ENCODE results near the gene SPTLC3.

The SPTLC3 gene

GRCh38 chr20:12984069-12984765, 24.6 kb upstream of the SPTLC3 start:
- in situ Hi-C loops (cut with MboI; ENCODE audit: low sequenced_read_pairs) = loop anchor here (25.0 kb wide), 1 partner anchor 103 kb away; no protein-coding TSS in a partner anchor

GRCh38 chr20:12984863-12985262, 23.9 kb upstream of the SPTLC3 start:
- in situ Hi-C loops (cut with MboI; ENCODE audit: low sequenced_read_pairs) = loop anchor here (25.0 kb wide), 1 partner anchor 102 kb away; no protein-coding TSS in a partner anchor

GRCh38 chr20:12987261-12987660, 21.5 kb upstream of the SPTLC3 start:
- in situ Hi-C loops (cut with MboI; ENCODE audit: low sequenced_read_pairs) = loop anchor here (25.0 kb wide), 1 partner anchor 100 kb away; no protein-coding TSS in a partner anchor

GRCh38 chr20:12989586-12990115, 19.1 kb upstream of the SPTLC3 start:
- in situ Hi-C loops (cut with MboI; ENCODE audit: low sequenced_read_pairs) = loop anchor here (25.0 kb wide), 1 partner anchor 98 kb away; no protein-coding TSS in a partner anchor

GRCh38 chr20:12997128-12997655, 11.6 kb upstream of the SPTLC3 start:
- in situ Hi-C loops (cut with MboI; ENCODE audit: low sequenced_read_pairs) = loop anchor here (25.0 kb wide), 1 partner anchor 90 kb away; no protein-coding TSS in a partner anchor

GRCh38 chr20:12998046-12998445, 10.7 kb upstream of the SPTLC3 start:
- in situ Hi-C loops (cut with MboI; ENCODE audit: low sequenced_read_pairs) = loop anchor here (25.0 kb wide), 1 partner anchor 89 kb away; no protein-coding TSS in a partner anchor

- in situ Hi-C loops (cut with MboI; ENCODE audit: low sequenced_read_pairs) = loop anchor here (25.0 kb wide), 1 partner anchor 88 kb away; no protein-coding TSS in a partner anchor
Observed at GRCh38 chr20:12999201-12999600, 9.6 kb upstream of the SPTLC3 start.

GRCh38 chr20:13002251-13002650, 6.5 kb upstream of the SPTLC3 start:
- in situ Hi-C loops (cut with MboI; ENCODE audit: low sequenced_read_pairs) = no loop called here

GRCh38 chr20:13006825-13007224, 1.9 kb upstream of the SPTLC3 start:
- in situ Hi-C loops (cut with MboI; ENCODE audit: low sequenced_read_pairs) = no loop called here

- in situ Hi-C loops (cut with MboI; ENCODE audit: low sequenced_read_pairs) = no loop called here
Observed at GRCh38 chr20:13007596-13007995, 1.2 kb upstream of the SPTLC3 start.

GRCh38 chr20:13009682-13010406, 1.1 kb downstream of the SPTLC3 start:
- in situ Hi-C loops (cut with MboI; ENCODE audit: low sequenced_read_pairs) = no loop called here

- in situ Hi-C loops (cut with MboI; ENCODE audit: low sequenced_read_pairs) = no loop called here
Observed at GRCh38 chr20:13012886-13013285, 4.1 kb downstream of the SPTLC3 start.

GRCh38 chr20:13013411-13013810, 4.6 kb downstream of the SPTLC3 start:
- in situ Hi-C loops (cut with MboI; ENCODE audit: low sequenced_read_pairs) = no loop called here

GRCh38 chr20:13017235-13017634, 8.5 kb downstream of the SPTLC3 start:
- in situ Hi-C loops (cut with MboI; ENCODE audit: low sequenced_read_pairs) = no loop called here

- in situ Hi-C loops (cut with MboI; ENCODE audit: low sequenced_read_pairs) = no loop called here
Observed at GRCh38 chr20:13017883-13018535, 9.2 kb downstream of the SPTLC3 start.

GRCh38 chr20:13021205-13021970, 12.6 kb downstream of the SPTLC3 start:
- in situ Hi-C loops (cut with MboI; ENCODE audit: low sequenced_read_pairs) = no loop called here

- in situ Hi-C loops (cut with MboI; ENCODE audit: low sequenced_read_pairs) = no loop called here
Observed at GRCh38 chr20:13022401-13023155, 13.8 kb downstream of the SPTLC3 start.

GRCh38 chr20:13024596-13024995, 15.8 kb downstream of the SPTLC3 start:
- in situ Hi-C loops (cut with MboI; ENCODE audit: low sequenced_read_pairs) = no loop called here

GRCh38 chr20:13025181-13025580, 16.4 kb downstream of the SPTLC3 start:
- in situ Hi-C loops (cut with MboI; ENCODE audit: low sequenced_read_pairs) = no loop called here

Measured in hTERT RPE-1 (cell line).